Measurements from ENCODE around the gene CPSF7.
A peak's percentile ranks its signal among the peaks of the same experiment; 100 is the strongest.
"Not testable (repeated sequence)": the region's sequence is repeated elsewhere in the genome, so short reads cannot be mapped to it uniquely, and the experiment has no call there.

CPSF7 gene

DNA sequence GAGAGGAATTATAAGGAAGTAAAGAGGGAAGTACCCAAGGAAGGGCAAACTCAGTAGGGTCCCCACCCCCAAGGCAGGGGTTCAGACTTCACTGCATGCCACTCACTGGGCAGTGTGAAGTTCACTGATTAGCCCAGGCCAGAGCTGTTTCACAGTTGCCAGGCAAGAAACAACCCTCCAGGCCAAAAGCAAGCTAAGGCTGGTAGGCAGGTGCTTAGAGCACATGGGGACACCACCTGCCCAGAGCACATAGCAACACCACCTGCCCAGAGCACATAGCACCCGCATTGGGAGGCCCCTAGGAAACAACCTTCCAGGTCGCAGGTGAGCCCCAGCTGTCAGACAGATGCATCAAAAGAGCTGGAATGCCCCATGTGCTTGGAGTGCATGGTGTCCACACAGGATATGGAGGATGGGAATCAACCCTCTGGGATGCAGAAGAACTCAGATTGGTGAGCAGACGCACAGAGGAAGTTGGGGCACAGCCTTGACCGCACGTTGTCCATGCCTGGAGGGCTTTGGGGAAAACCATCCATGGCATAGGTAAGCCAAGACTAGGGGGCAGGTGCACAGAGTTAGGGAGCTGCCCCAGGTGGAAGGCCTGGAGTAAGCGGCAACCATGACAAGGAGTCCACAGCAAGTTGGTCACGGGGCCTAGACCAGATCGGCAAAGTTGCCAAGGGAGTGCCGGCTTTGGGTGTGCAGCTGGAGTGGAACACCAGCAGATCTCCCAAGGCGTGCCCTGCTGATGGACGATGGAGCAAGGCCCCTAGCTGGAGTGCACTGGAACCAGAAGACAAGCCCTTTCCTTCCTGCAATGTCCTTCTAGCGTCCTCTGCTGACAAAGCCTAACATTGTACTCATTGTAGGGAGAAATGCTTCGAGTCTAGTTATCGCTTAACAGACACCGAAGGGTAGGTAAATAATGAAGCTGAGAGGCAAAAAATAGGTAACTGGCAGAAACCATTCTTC lies 45.2 kb downstream of the CPSF7 start:
- no peak for DNase-seq (ENCODE audit: low read depth in 2 of 2)

DNA sequence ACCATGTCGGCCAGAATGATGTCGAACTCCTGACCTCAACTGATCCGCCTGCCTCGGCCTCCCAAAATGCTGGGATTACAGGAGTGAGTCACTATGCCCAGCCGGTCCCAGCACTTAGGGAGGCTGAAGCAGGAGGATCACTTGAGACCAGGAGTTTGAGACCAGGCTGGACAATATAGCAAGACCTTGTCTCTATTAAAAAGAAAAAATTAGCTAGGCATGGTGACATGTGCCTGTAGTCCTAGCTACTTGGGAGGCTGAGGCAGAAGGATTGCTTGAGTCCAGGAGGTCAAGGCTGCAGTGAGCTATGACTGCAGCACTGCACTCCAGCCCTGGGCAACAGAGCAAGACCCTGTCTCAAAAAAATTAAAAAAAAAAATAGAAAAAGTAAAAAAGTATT lies 45.9 kb downstream of the CPSF7 start:
- not testable (repeated sequence) for DNase-seq (ENCODE audit: low read depth in 2 of 2)

- no peak for DNase-seq (ENCODE audit: low read depth in 2 of 2)
Observed at GRCh38 chr11:61380884-61381283, 48.9 kb downstream of the CPSF7 start.

DNA sequence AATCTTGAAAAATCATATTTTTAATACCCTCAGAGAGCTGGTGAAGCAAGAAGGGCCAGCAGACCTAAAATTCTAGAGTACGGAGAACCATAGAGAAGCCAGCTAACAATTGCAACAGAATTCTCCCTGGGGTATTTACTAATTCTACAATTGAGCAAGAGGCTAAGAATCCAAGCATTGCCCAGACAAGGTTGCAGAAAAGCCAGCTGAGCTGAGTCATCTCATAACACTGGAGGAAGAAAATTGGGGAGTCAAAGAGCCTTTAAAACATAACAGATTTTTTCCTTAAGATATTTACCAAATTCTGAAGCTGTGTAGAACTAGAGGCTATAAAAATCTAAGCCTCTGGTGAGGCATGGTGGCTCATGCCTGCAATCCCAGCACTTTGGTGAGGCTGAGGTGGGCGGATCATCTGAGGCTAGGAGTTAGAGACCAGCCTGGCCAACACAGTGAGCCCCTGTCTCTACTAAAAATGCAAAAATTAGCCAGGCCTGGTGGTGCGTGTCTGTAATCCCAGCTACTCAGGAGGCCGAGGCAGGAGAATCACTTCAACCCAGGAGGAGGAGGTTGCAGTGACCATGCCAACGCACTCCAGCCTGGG lies 51.0 kb downstream of the CPSF7 start:
- no peak for DNase-seq (ENCODE audit: low read depth in 2 of 2)

DNA sequence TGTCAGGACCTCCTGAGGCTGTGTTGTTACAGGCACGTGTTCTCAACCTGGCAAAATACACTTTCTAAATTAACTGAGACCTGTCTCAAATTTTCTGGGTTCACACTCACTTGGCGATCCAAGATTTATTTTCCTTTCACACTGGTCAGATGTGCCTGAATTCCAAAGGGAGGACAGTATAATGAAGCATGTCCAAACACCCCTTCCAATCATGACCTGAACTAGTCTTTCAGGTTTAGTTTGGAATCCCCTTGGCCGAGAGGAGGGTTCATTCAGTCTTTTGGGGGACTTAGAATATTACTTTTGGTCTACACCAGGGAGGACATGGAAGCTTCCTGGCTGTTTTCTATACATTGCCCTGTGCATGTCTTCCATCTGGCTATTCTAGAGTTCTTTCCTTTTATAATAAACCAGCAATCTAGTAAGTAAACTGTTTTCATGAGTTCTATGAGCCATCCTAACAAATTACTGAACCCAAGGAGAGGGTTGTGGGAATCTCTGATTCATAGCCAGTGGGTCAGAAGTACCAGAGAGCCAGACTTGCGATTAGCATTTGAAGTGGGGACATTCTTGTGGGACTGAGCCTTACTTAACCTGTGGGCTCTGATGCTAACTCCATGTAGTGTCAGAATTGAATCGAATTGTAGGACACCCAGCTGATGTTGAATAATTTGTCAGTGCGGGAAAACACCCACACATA lies 52.2 kb downstream of the CPSF7 start:
- no peak for DNase-seq (ENCODE audit: low read depth in 2 of 2)

GRCh38 chr11:61375761-61376108 lies 54.0 kb downstream of the CPSF7 start:
- no peak for DNase-seq (ENCODE audit: low read depth in 2 of 2)

DNA sequence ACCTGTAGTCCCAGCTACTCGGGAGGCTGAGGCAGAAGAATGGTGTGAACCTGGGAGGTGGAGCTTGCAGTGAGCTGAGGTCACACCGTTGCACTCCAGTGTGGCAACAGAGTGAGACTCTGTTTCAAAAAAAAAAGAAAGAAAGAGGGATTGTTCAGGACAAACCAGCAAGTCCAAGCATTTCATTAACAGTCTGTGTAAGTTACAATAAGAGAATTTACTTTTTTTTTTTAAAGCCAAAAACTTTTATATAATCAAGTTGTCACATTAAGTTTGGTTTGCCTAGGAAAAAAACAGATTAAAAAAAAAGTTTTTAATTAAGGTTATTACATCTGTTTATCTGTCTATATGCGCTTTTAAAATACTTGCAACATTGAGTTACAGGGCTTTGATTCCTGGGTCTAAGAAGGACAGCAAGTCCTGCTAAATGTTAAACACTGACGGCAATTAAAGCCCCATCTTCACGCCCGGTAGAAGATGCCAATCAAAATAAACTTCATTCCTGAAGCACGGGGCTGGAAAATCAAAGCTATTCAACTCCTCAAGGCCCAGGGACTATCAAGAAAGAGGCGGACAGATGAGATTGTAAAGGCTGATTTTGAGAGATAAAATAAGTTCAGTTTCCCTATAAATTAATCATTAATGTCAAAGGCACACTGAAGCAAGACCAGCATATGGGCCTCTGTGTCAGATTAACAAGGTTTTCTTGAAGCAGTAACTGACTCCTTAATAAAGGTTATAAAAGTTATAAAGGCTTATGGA lies 56.9 kb downstream of the CPSF7 start:
- DNase-seq (ENCODE audit: low read depth in 2 of 2), result no peak

- no peak for DNase-seq (ENCODE audit: low read depth in 2 of 2)
Observed at GRCh38 chr11:61370349-61371005, 59.3 kb downstream of the CPSF7 start.

DNA sequence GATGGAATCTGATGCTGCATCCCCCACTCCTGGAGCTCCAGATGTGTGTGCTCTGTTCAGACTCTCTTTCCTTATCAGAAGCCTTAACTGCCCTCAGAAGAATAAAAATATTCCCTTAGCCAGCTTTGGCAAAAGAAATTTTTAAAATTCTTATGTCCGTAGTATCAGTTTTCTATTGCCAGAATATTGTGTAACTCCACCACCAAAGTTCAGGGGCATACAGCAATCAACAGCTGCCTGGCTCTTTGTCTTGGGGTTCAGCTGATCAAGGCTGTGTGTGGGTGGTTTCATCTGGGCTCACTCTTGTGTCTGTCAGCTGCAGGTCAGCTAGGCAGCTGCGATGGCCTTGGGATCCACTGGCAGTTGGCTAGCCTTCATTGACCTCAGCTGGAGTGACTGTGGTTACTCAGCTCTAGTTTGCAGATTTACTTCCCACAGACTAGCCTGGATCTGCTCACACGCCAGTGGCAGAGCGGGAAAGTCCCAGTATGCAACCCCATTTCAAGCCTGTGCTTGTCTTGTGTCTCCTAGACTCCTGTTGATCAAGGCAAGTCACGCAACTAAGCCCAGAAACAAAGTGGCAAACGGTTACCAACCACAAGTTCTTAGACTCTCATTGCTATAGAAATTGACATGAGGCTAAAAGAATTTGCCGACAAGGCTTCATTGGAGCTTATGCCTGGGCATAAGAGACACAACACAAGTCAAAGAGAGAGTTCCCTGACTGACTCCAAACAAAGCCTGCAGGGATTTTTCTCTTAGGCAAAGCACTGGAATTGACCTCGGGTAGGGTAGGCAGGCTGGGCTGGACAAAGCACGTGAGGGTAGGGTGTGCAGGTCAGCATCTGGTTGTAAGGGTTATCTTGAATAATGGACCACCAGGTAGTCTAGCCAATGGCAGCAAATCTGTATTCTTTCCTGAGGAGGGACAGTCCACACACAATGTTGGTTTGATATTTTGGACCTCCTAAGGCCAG lies 60.1 kb downstream of the CPSF7 start:
- DNase-seq (ENCODE audit: low read depth in 2 of 2), result no peak

GRCh38 chr11:61368646-61369045 lies 61.1 kb downstream of the CPSF7 start:
- DNase-seq (ENCODE audit: low read depth in 2 of 2), result no peak

DNA sequence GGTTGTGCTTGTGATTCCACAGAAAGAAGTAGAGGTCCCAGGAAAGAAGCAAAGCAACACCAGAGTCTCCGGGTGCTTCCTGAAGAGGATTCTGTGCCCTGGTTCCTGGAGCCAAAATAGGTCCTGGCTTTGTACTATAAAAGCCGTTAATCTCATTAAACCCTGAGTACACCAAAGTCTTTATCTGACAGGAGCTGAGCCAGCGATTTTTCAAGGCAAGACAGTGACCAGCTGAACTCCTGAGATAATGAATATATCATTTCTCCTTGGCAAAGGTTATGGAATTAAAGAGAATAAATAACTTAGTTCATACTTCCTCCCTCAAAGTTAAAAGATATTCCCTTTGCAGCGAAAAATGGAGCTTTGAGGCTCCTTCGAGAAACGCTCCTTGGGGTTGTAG lies 62.4 kb downstream of the CPSF7 start:
- DNase-seq (ENCODE audit: low read depth in 2 of 2), result no peak

DNA sequence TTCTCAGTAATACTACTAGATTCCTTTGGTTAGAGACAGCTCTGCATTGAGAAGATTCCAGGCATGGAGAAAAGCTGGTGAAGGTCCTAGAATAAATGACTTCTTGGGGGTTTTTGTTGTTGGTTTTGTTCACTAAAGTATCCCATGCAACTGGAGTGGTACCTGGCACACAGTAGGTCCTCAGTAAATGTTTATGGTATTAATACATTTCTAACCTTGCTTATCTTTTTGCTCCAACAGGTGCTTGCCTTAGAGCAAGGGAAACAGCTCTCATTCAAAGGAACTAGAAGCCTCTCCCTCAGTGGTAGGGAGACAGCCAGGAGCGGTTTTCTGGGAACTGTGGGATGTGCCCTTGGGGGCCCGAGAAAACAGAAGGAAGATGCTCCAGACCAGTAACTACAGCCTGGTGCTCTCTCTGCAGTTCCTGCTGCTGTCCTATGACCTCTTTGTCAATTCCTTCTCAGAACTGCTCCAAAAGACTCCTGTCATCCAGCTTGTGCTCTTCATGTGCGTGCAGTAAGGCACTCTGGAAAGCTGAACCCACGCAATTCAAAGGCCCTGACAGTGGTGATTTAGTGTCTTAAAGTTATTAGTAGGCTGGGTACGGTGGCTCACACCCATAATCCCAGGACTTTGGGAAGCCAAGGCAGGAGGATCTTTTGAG lies 65.6 kb downstream of the CPSF7 start:
- no peak for DNase-seq (ENCODE audit: low read depth in 2 of 2)

DNA sequence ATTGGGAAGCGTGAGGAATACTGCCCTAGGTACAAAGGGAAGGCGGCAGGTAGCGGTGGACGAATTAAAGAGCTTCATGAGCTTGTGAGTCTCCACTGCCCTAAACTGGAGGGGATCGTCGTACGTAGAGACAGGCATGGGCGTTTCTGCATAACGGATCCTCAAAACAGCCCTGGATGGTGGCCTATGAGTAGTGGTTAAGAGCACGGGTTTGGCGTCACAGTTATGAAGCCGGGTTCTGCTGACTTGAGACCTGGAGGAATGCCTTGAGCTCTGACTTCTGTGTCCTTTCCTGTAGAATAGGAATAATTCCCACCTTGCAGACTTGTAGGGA lies 67.3 kb downstream of the CPSF7 start:
- DNase-seq (ENCODE audit: low read depth in 2 of 2), result no peak

DNA sequence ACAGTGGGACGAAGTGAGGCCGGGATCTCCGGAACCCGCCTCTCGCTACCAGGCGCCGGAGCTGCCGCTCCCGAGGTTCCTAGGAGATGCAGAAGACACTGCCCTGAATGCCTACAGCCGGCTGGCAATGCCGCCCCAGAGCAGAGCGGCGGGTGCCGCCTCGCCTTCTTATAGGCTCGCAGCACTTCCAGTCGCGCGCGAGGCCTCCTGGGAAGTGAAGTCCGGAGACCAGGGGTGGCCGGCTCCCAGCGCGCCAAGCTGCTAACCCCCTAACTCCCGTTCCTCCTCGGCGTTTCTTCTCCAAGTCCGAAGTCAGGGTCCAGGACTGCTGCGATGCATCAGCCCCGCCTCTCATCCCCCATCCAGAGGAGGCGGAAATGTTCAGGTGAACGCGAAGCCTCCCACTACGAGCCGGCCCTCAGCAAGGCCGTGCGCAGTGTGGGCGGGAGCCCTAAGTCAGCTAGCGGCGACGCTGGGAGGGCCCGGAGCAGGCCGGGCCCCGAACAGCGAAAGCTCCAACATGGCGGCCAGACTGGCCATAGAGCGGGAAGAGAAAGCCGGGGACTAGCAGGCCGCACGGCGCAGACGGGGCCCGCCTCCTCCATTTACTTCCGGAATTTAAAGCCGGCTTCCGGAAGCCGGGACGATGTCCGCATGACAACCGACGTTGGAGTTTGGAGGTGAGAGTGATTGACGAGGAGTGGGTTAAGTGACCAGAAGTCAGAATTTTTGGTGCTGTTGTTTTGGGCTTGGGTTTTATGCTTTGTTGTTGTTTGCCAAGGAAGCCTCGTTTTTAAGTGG lies 67.8 kb downstream of the CPSF7 start, which contains the start of the genes CYB561A3 and TMEM138:
Gene CYB561A3, minus strand, starts transcription at position 142 of the 801 bp plus-strand sequence. CDS start 5,169 bp downstream, outside the sequence.
Gene TMEM138, plus strand, starts transcription at position 634 of the 801 bp plus-strand sequence. CDS start 2,017 bp downstream, outside the sequence.
- DNase-seq (ENCODE audit: low read depth in 2 of 2), result peak; percentile 86

DNA sequence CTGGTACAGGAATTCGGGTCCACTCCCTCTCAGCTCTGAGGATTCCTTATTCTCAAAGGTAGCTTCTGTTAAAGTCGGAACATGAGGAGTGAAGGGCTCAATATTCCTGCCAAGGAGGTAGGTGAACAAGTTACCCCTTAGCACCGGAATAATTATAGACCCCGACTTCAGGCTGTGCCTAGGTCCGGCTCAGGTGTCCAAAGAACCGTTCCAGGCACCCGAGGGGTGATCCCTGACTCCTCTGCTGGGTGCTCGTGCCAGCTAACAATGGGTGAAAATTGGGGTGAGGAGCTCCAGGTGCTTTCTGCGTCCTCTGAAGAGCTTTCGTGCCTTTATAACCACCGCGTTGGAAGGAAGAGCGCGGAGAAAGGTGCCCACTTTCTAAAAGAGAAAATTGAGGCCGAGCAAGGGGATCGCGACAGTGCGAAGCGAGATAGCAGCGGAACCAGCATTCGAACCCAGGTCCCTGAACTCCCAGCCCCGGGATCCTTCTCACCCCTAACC lies 68.5 kb downstream of the CPSF7 start:
- DNase-seq (ENCODE audit: low read depth in 2 of 2), result no peak

DNA sequence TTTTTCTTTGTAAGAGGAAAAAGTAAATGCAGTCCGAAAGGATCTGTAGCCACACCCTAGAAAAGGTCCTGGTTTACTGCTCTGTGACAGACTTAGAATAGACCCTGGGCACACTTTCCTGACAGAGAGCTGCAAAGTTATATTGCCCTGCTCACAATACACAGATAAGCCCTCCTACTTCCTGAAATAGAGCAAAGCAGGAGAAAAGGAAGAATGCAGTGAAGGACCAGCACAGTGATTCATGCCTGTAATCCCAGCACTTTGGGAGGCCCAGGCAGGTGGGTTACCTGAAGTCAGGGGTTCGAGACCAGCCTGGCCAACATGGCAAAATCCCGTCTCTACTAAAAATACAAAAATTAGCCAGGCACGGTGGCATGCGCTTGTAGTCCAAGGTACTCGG lies 70.3 kb downstream of the CPSF7 start:
- no peak for DNase-seq (ENCODE audit: low read depth in 2 of 2)

DNA sequence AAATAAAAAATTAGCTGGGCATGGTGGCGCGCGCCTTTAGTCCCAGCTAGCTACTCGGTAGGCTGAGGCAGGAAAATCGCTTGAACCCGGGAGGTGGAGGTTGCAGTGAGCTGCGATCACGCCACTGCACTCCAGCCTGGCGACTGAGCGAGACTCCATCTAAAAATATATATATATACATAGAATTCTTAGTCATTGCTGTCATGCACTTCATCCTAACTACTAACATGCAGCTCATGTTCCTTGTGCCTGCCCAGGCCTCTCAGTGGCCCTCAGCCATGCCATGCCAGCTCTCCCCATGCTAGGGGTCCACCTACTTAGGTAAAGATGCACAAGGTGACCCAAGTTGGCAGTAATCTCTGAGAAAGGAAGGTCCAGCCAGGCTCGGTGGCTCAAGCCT lies 71.2 kb downstream of the CPSF7 start:
- DNase-seq (ENCODE audit: low read depth in 2 of 2), result no peak

- no peak for DNase-seq (ENCODE audit: low read depth in 2 of 2)
Observed at GRCh38 chr11:61357894-61358239, 71.9 kb downstream of the CPSF7 start.

Data from activated CD4-positive, alpha-beta T cell treated with anti-CD3 and anti-CD28 coated beads for 24 hours (primary cell).